HepG2 (cell line): Measurements from ENCODE around the gene GCH1. TPM values are rescaled to one million over a fixed set of nuclear protein-coding genes. Genes with fewer than 3 reads are reported as not detected.

Experiments used
- ATAC-seq: fragments of 200-7000 bp; cut with Tn5 transposase; 3 replicates; pipeline ENCODE4 v1.9.1; 2020; ENCODE audit warnings: mild to moderate bottlenecking, moderate library complexity
- BruUV-seq: library from RNA; stranded (reverse); fragments of 400-500 nt; replicated peaks from 2 replicates; lab custom pipeline; 2021; lab: Mats Ljungman, UMichigan
- CTCF ChIA-PET: fragments of 300-600 bp; formaldehyde crosslinking; extraction: SDS; loops from one replicate; lab custom pipeline; 2021; ENCODE audit warnings: low total read pairs, inconsistent platforms, low intra/inter-chr PET ratio; lab: Yijun Ruan, JAX
- POLR2A ChIA-PET: fragments of 350-600 bp; sonication (Branson Sonifier 250); formaldehyde crosslinking; loops from one replicate; lab custom pipeline; 2020; ENCODE audit warnings: antibody characterized with exemption, inconsistent platforms; lab: Yijun Ruan, JAX
- DNase-seq: peaks from one replicate; pipeline ENCODE4 v3.0.0-alpha.2; 2015; ENCODE audit warnings: low spot score
- FAIRE-seq: peaks from 3 replicates; lab custom pipeline; 2011; peaks lifted over from hg19 to GRCh38; lab: Jason Lieb, UNC
- H2AFZ ChIP-seq: one replicate; pipeline ENCODE4 v1.6.1; 2011; ENCODE audit warnings: low read length, inconsistent platforms
- H3K27ac ChIP-seq: fragments of 300-600 bp; 3 replicates; pipeline ENCODE4 v1.8.0; 2011; ENCODE audit warnings: mixed run types, mild to moderate bottlenecking, mixed read lengths, low read length, inconsistent platforms; ENCODE audit not compliant: insufficient read depth; ENCODE audit errors: extremely low read length
- H3K27me3 ChIP-seq, 2 experiments: fragments of 200-600 bp in 1 of 2; 2 replicates in 1 of 2; 3 replicates in 1 of 2; pipeline versions ENCODE4 v1.6.0 to v1.8.0; 2011; ENCODE audit warnings: low read length in 2 of 2, mild to moderate bottlenecking in 2 of 2, moderate library complexity in 2 of 2, inconsistent platforms in 1 of 2; ENCODE audit not compliant: insufficient read depth in 2 of 2, control insufficient read depth in 1 of 2
- H3K36me3 ChIP-seq, 2 experiments: fragments of 200-600 bp in 1 of 2; replicated peaks in 1 of 2; 2 replicates in 1 of 2; 3 replicates in 1 of 2; pipeline versions ENCODE4 v1.5.1 to v1.8.0; 2011; ENCODE audit warnings: low read length in 2 of 2, inconsistent platforms in 1 of 2; ENCODE audit not compliant: insufficient read depth in 2 of 2, control insufficient read depth in 1 of 2
- H3K4me1 ChIP-seq: 2 replicates; pipeline ENCODE4 v1.5.1; 2012; ENCODE audit warnings: low read length, inconsistent platforms; ENCODE audit not compliant: insufficient read depth
- H3K4me2 ChIP-seq: 2 replicates; pipeline ENCODE4 v1.6.0; 2011; ENCODE audit warnings: low read depth, low read length, inconsistent platforms
- H3K4me3 ChIP-seq, 3 experiments: fragments of 200-600 bp in 1 of 3; sonication (generic), shearing (Covaris generic) in 1 of 3; replicated peaks in 1 of 3; 2 replicates each; pipeline ENCODE4 v1.5.1; 2011 to 2016; ENCODE audit warnings: low read length in 3 of 3, inconsistent platforms in 2 of 3, low read depth in 2 of 3, mild to moderate bottlenecking in 2 of 3, control low read depth in 1 of 3, mixed read lengths in 1 of 3; ENCODE audit not compliant: insufficient read depth in 1 of 3
- H3K79me2 ChIP-seq: one replicate; pipeline ENCODE4 v1.6.1; 2011; ENCODE audit warnings: low read length, inconsistent platforms; ENCODE audit not compliant: insufficient read depth
- H3K9ac ChIP-seq: 2 replicates; pipeline ENCODE4 v1.6.0; 2011; ENCODE audit warnings: mild to moderate bottlenecking, low read depth, low read length, inconsistent platforms; ENCODE audit not compliant: insufficient read depth
- H3K9me3 ChIP-seq: 2 replicates; pipeline ENCODE4 v1.5.1; 2012; ENCODE audit warnings: mild to moderate bottlenecking, low read length
- H4K20me1 ChIP-seq: 2 replicates; pipeline ENCODE4 v1.6.0; 2011; ENCODE audit warnings: inconsistent platforms, mild to moderate bottlenecking, low read length, moderate library complexity; ENCODE audit not compliant: insufficient read depth
- HHEX ChIP-seq: IDR thresholded peaks from 2 replicates; pipeline ENCODE4 v1.6.1; 2016; ENCODE audit warnings: control low read depth
- HNRNPH1 ChIP-seq: fragments of 200-400 bp; formaldehyde crosslinking; optimal IDR thresholded peaks from 2 replicates; pipeline ENCODE3; 2017; ENCODE audit warnings: mild to moderate bottlenecking, low read depth, low read length
- KDM5B ChIP-seq: sonication (generic); formaldehyde crosslinking; IDR thresholded peaks from 2 replicates; pipeline ENCODE4 v1.4.0; 2020; ENCODE audit warnings: missing genetic modification reagents, mild to moderate bottlenecking, borderline replicate concordance
- NCOA1 ChIP-seq: sonication (generic); formaldehyde crosslinking; IDR thresholded peaks from 2 replicates; pipeline ENCODE4 v1.9.0; 2021; ENCODE audit warnings: missing genetic modification reagents
- NR2F1 ChIP-seq, 2 experiments: fragments of 450-650 bp in 1 of 2; formaldehyde crosslinking in 1 of 2; IDR thresholded peaks; 2 replicates each; pipeline versions ENCODE4 v1.5.0 to v1.6.1; 2016 to 2020; ENCODE audit warnings: mild to moderate bottlenecking in 1 of 2, missing compliant biosample characterization in 1 of 2, missing genetic modification reagents in 1 of 2, moderate library complexity in 1 of 2
- RBAK ChIP-seq: sonication (generic); formaldehyde crosslinking; IDR thresholded peaks from 2 replicates; pipeline ENCODE4 v1.5.1; 2020; ENCODE audit warnings: mild to moderate bottlenecking, missing genetic modification reagents
- TAF1 ChIP-seq: sonication (generic); formaldehyde crosslinking; IDR thresholded peaks from 2 replicates; pipeline ENCODE4 v1.4.0; 2020; ENCODE audit warnings: missing genetic modification reagents
- TRIM24 ChIP-seq: sonication (generic); formaldehyde crosslinking; IDR thresholded peaks from 2 replicates; pipeline ENCODE4 v1.8.0; 2022; ENCODE audit warnings: mild to moderate bottlenecking, missing genetic modification reagents
- ZBTB8A ChIP-seq: sonication (generic); formaldehyde crosslinking; IDR thresholded peaks from 2 replicates; pipeline ENCODE4 v1.4.0; 2020; ENCODE audit warnings: mild to moderate bottlenecking, low read depth, missing genetic modification reagents, borderline replicate concordance
- ZNF101 ChIP-seq: sonication (generic); formaldehyde crosslinking; IDR thresholded peaks from 2 replicates; pipeline ENCODE4 v1.4.0; 2020; ENCODE audit warnings: mild to moderate bottlenecking, low read depth, missing genetic modification reagents, borderline replicate concordance
- ZNF431 ChIP-seq: sonication (generic); formaldehyde crosslinking; IDR thresholded peaks from 2 replicates; pipeline ENCODE4 v1.9.0; 2022; ENCODE audit warnings: missing genetic modification reagents, low read depth, mild to moderate bottlenecking, borderline replicate concordance
- ZNF496 ChIP-seq: sonication (generic); formaldehyde crosslinking; IDR thresholded peaks from 2 replicates; pipeline ENCODE4 v1.8.1; 2023; ENCODE audit warnings: mild to moderate bottlenecking, moderate library complexity, missing genetic modification reagents; ENCODE audit not compliant: insufficient replicate concordance
- ZNF737 ChIP-seq: sonication (generic); formaldehyde crosslinking; IDR thresholded peaks from 2 replicates; pipeline ENCODE4 v1.5.0; 2020; ENCODE audit warnings: missing genetic modification reagents, mild to moderate bottlenecking, borderline replicate concordance
- ZNF781 ChIP-seq: sonication (generic); formaldehyde crosslinking; IDR thresholded peaks from 2 replicates; pipeline ENCODE4 v1.5.1; 2020; ENCODE audit warnings: borderline replicate concordance, mild to moderate bottlenecking, missing genetic modification reagents; ENCODE audit errors: not compliant biosample characterization
- ZNF850 ChIP-seq: sonication (generic); formaldehyde crosslinking; conservative IDR thresholded peaks from 2 replicates; pipeline ENCODE4 v1.9.0; 2021; ENCODE audit warnings: mild to moderate bottlenecking, missing genetic modification reagents
- WGBS: methylation state at CpG from one replicate; pipeline ENCODE4 v1.1.6; 2017; ENCODE audit warnings: low lambda C conversion rate; 5-methylcytosine and 5-hydroxymethylcytosine counted together
- in situ Hi-C: cut with HindIII; loops from 2 replicates; pipeline ENCODE4 v1.10.0; 2017; ENCODE audit warnings: low pct_unique_long_range_greater_than_20kb; ENCODE audit not compliant: extremely low pct_ligation_motif_present
- intact Hi-C: fragments of 100-400 bp; cut with micrococcal nuclease; formaldehyde crosslinking; loops from one replicate; pipeline ENCODE4 v1.10.0; 2022; ENCODE audit not compliant: unreplicated experiment
- polyA plus RNA-seq, 8 experiments: library from polyadenylated mRNA; depleted of rRNA in 3 of 8; stranded (reverse) in 7 of 8; unstranded in 1 of 8; fragments of >200 nt; fragmentation: Illumina TruSeq in 4 of 8; extraction: Trizol in 4 of 8; gene quantifications; 2 replicates each; pipeline versions ENCODE4 v1.2.1 to v1.2.3, GENCODE V29; 2011 to 2016; ENCODE audit warnings: low read depth in 4 of 8, missing spikeins in 1 of 8, mixed read lengths in 1 of 8; ENCODE audit not compliant: insufficient read depth in 1 of 8
- total RNA-seq, 5 experiments: library from RNA; depleted of rRNA; stranded (reverse); fragments of >200 nt; fragmentation: Illumina TruSeq; extraction: Trizol; gene quantifications; 2 replicates each; pipeline ENCODE4 v1.2.3, GENCODE V29; 2016; ENCODE audit warnings: low read depth in 1 of 5
- TF ChIP-seq, protein P1 (sequence below): sonication (generic); formaldehyde crosslinking; IDR thresholded peaks from 2 replicates; pipeline ENCODE4 v1.8.0; 2022; ENCODE audit warnings: mild to moderate bottlenecking, missing genetic modification reagents, moderate library complexity
- TF ChIP-seq, protein P2 (sequence below): IDR thresholded peaks from 2 replicates; pipeline ENCODE4 v1.6.1; 2016; ENCODE audit warnings: low read depth
- TF ChIP-seq, protein P3 (sequence below): sonication (generic); formaldehyde crosslinking; IDR thresholded peaks from 2 replicates; pipeline ENCODE4 v1.9.0; 2021; ENCODE audit warnings: missing genetic modification reagents, borderline replicate concordance

The GCH1 gene
- total and polyA plus RNA-seq, 2 of the 13 experiments (the other 11 are each of a cell fraction or from before 2014, with no cell fraction given): 15.0 to 25.2 TPM

DNA sequence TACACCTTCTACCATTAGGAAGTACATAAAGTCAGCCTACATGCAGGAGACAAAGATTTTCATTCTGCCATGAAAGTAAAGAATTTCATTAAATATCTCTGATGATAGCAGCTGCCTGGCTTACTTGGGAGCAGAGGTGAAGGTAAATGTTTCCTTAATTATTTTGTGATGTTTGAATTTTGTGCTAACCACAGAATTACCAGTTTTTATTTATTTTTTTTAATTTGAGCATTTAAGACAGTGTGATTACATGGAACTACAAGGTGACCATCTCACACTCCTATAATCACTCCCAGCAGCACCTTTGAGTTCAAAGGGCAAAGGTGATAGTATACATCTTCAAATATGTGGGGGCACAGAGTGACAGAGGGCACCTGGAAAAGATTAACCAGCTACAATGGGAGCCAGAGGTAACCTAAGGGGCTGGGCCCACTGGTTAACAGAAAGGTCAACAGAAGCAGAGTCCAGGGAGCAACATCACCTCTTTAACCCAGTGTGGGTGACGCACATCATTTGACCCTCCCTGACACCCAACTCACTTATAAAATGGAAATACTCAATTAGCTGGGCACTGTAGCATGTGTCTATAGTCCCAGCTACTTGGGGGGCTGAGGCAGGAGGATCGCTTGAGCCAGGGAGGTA is 65.0 kb downstream of the GCH1 start (continued):
- no peak for TF ChIP-seq ZNF850 (CRISPR knock-in tag)
- TF ChIP-seq ZNF101 (CRISPR knock-in tag): no peak

DNA sequence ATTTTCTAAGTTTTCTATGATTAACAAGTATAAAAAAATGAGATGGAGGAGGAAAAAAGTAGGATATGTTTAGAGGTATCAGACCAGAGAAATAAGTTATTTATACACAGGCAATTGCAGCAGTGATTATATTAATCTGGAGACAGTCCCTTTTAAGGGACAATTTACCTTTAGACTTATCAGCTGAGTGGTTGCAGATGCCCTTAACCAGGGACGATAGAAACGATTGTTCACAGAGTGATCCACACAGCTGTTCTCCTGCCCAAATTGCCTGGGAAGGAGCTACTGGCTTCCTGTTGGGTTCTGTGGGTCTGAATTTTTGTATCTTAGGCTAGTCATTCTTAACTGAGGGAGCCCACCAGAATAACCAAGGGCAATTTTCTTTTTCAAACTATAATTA is 66.4 kb downstream of the GCH1 start:
- 63% methylated on average over 2 of the region's 2 CpGs for WGBS
- POLR2A ChIA-PET: no interaction called here
- H3K36me3 ChIP-seq: peaks cover 0 to 3% of the 10 kb centered on the region in 2 experiments; a peak in 1 of 5 replicates
- no TSS peak for BruUV-seq
- no peak overlapping the region for H3K27ac ChIP-seq
- intact Hi-C loops: loop anchor here (5.0 kb wide), 1 partner anchor 66 kb away; the partner anchor contains the start of gene GCH1
- CTCF ChIA-PET: no interaction called here
- no peak overlapping the region for H2AFZ ChIP-seq
- peaks cover 65% of the 10 kb centered on the region for H3K4me1 ChIP-seq
- H3K9ac ChIP-seq: no peak overlapping the region
- no peak overlapping the region for H3K4me2 ChIP-seq
- DNase-seq (no peak), FAIRE-seq (no peak), ATAC-seq (no peak)
- no peaks in the 10 kb centered on the region for H3K79me2 ChIP-seq
- no peaks in the 10 kb centered on the region for H4K20me1 ChIP-seq
- in situ Hi-C loops: no loop called here
- no peaks in the 10 kb centered on the region for H3K9me3 ChIP-seq
- H3K27me3 ChIP-seq: no peaks in the 10 kb centered on the region
- no peak overlapping the region for H3K4me3 ChIP-seq
- TF ChIP-seq ZBTB8A (CRISPR knock-in tag) (no peak), NCOA1 (CRISPR knock-in tag) (no peak), NR2F1 (CRISPR knock-in tag; IDR thresholded peaks at IDR 0.05) (no peak), KDM5B (CRISPR knock-in tag) (no peak), ZNF431 (CRISPR knock-in tag) (no peak), TAF1 (CRISPR knock-in tag) (no peak), RBAK (CRISPR knock-in tag) (no peak), ZNF496 (CRISPR knock-in tag) (no peak), ZNF781 (CRISPR knock-in tag) (no peak), HHEX (CRISPR knock-in tag) (no peak), HNRNPH1 (no peak), TRIM24 (CRISPR knock-in tag) (no peak), ZNF737 (CRISPR knock-in tag) (no peak)
- TF ChIP-seq, protein P1, sequence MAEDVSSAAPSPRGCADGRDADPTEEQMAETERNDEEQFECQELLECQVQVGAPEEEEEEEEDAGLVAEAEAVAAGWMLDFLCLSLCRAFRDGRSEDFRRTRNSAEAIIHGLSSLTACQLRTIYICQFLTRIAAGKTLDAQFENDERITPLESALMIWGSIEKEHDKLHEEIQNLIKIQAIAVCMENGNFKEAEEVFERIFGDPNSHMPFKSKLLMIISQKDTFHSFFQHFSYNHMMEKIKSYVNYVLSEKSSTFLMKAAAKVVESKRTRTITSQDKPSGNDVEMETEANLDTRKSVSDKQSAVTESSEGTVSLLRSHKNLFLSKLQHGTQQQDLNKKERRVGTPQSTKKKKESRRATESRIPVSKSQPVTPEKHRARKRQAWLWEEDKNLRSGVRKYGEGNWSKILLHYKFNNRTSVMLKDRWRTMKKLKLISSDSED (CRISPR knock-in tag): no peak
- TF ChIP-seq, protein P2, sequence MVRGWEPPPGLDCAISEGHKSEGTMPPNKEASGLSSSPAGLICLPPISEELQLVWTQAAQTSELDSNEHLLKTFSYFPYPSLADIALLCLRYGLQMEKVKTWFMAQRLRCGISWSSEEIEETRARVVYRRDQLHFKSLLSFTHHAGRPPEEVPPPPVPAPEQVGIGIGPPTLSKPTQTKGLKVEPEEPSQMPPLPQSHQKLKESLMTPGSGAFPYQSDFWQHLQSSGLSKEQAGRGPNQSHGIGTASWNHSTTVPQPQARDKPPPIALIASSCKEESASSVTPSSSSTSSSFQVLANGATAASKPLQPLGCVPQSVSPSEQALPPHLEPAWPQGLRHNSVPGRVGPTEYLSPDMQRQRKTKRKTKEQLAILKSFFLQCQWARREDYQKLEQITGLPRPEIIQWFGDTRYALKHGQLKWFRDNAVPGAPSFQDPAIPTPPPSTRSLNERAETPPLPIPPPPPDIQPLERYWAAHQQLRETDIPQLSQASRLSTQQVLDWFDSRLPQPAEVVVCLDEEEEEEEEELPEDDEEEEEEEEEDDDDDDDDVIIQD: no peak
- TF ChIP-seq, protein P3, sequence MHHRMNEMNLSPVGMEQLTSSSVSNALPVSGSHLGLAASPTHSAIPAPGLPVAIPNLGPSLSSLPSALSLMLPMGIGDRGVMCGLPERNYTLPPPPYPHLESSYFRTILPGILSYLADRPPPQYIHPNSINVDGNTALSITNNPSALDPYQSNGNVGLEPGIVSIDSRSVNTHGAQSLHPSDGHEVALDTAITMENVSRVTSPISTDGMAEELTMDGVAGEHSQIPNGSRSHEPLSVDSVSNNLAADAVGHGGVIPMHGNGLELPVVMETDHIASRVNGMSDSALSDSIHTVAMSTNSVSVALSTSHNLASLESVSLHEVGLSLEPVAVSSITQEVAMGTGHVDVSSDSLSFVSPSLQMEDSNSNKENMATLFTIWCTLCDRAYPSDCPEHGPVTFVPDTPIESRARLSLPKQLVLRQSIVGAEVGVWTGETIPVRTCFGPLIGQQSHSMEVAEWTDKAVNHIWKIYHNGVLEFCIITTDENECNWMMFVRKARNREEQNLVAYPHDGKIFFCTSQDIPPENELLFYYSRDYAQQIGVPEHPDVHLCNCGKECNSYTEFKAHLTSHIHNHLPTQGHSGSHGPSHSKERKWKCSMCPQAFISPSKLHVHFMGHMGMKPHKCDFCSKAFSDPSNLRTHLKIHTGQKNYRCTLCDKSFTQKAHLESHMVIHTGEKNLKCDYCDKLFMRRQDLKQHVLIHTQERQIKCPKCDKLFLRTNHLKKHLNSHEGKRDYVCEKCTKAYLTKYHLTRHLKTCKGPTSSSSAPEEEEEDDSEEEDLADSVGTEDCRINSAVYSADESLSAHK: no peak
